AG10803 (cell line): ENCODE data around the gene GJA1.

Experiments used
- DNase-seq: peaks from one replicate; pipeline ENCODE4 v3.0.0; 2010; ENCODE audit warnings: low read depth
- H3K4me3 ChIP-seq: 2 replicates; pipeline ENCODE4 v1.5.1; 2011; ENCODE audit warnings: mild to moderate bottlenecking, low read length, control low read depth
- CTCF ChIP-seq: conservative IDR thresholded peaks from 2 replicates; pipeline ENCODE4 v1.5.1; 2011; ENCODE audit warnings: mild to moderate bottlenecking, low read length, control low read depth, inconsistent platforms

The GJA1 gene

GRCh38 chr6:121479486-121480098, 44.1 kb downstream of the GJA1 start:
- no peak for TF ChIP-seq CTCF
- no peak for DNase-seq
- no peak overlapping the region for H3K4me3 ChIP-seq

- TF ChIP-seq CTCF: no peak
- no peak for DNase-seq
- no peak overlapping the region for H3K4me3 ChIP-seq
These were observed 44.8 kb downstream of the GJA1 start for GRCh38 chr6:121480099-121480713.

- H3K4me3 ChIP-seq: no peak overlapping the region
- peak; percentile 64 for DNase-seq
- no peak for TF ChIP-seq CTCF
These were observed 46.7 kb downstream of the GJA1 start for GRCh38 chr6:121482004-121482693.

GRCh38 chr6:121482751-121483150, 47.3 kb downstream of the GJA1 start:
- TF ChIP-seq CTCF: no peak
- DNase-seq: no peak
- H3K4me3 ChIP-seq: no peak overlapping the region

GRCh38 chr6:121485359-121485811, 49.9 kb downstream of the GJA1 start:
- DNase-seq: peak; percentile 36
- H3K4me3 ChIP-seq: no peak overlapping the region
- no peak for TF ChIP-seq CTCF

GRCh38 chr6:121491576-121491975, 56.1 kb downstream of the GJA1 start:
- no peak for DNase-seq
- H3K4me3 ChIP-seq: no peak overlapping the region
- no peak for TF ChIP-seq CTCF

- H3K4me3 ChIP-seq: no peak overlapping the region
- TF ChIP-seq CTCF: no peak
- no peak for DNase-seq
These were observed 57.1 kb downstream of the GJA1 start for GRCh38 chr6:121492536-121492935.
